Measurements from ENCODE around the gene LYPD6.
A peak's percentile ranks its signal among the peaks of the same experiment; 100 is the strongest.
"Not testable (repeated sequence)": the region's sequence is repeated elsewhere in the genome, so short reads cannot be mapped to it uniquely, and the experiment has no call there.

The LYPD6 gene

DNA sequence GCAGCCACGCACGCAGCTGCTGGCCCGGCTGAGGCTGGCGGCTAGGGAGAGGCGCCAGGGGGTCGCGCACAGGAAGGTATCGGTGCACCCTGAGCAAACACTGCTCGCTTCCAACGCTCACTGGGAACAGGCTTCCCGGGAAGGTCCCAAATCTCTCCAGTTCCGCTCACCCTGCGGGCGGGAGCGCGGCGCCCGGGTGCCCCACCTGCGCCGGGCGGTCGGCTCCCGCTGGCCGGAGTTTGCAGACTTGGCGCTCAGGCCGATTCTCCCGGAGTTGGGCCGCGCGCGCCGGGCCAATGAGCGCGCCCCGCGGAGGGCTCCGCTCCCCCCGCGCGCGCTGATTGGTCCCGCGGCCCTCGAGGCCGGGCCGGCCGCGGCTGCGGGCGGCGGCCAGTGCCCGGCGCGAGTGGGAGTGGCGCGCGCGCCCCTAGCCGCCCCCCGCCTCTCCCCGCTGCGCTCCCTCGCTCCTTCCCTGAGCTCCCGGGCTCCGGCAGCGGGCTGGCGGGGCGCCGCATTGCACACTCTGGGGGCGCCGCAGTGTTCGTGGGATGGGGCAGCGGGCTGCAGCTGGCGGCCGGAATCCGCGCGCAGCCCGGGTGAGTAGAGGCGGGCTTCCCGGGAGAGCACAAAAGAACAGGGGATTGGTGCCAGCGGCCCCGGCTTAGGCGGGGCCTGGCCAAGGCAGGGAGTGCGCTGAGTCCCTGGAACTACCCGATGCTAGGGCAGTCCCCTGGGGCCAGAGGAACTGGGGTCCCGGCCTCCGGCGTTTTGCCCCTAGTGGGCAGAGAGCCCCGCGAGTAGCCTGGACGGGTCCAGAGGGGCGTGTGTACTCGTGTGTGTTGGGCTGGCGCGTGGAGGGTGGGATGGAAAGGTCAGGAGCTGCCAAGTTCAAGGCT, at the start of gene LYPD6:
TSS of gene LYPD6 (plus strand) at position 461 of the 896 bp plus-strand sequence. CDS start 107,122 bp downstream, outside the sequence.
- peaks cover 6% of the 10 kb centered on the region for H3K4me1 Mint-ChIP-seq
- DNase-seq (no peak), ATAC-seq (peak; percentile 61)
- peak within 1 kb of the TSS; percentile 66 to 71 for H3K4me3 Mint-ChIP-seq
- no peaks in the 10 kb centered on the region for H3K9me3 Mint-ChIP-seq
- no peak within 1 kb of the TSS for H3K27ac Mint-ChIP-seq
- H3K27me3 Mint-ChIP-seq: peaks cover 74% of the 10 kb centered on the region

DNA sequence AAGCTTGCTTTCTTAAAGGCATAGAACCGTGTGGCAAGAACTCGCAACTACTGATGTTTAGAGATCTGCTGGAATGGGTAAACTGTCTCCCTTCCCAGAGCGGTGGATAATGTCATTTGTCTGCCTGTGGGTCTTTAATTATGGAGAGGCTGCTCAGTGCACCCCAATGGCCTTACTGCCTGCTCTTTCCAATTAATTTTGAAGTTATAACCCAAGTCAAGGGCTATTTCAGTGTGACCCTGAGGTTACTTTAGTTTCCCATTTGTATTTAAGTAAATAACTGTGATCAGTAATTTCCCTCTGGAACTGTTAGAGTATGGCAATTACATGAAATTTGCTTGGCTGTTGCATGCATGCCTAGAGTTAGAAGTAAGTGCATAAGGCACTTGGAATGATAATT, 48.9 kb upstream of the LYPD6 start:
- Mint-ChIP-seq H3K27me3 (peaks cover 13% of the 10 kb centered on the region), H3K4me1 (no peaks in the 10 kb centered on the region), H3K4me3 (no peak overlapping the region), H3K9me3 (no peaks in the 10 kb centered on the region), H3K27ac (no peak overlapping the region)
- ATAC-seq: no peak
- no peak for DNase-seq

- no peak overlapping the region for H3K27ac Mint-ChIP-seq
- H3K27me3 Mint-ChIP-seq: peaks cover 10% of the 10 kb centered on the region
- no peak for DNase-seq
- H3K9me3 Mint-ChIP-seq: no peaks in the 10 kb centered on the region
- H3K4me1 Mint-ChIP-seq: no peaks in the 10 kb centered on the region
- ATAC-seq: no peak
- H3K4me3 Mint-ChIP-seq: no peak overlapping the region
Observed at GRCh38 chr2:149290662-149291061, 39.7 kb upstream of the LYPD6 start.

DNA sequence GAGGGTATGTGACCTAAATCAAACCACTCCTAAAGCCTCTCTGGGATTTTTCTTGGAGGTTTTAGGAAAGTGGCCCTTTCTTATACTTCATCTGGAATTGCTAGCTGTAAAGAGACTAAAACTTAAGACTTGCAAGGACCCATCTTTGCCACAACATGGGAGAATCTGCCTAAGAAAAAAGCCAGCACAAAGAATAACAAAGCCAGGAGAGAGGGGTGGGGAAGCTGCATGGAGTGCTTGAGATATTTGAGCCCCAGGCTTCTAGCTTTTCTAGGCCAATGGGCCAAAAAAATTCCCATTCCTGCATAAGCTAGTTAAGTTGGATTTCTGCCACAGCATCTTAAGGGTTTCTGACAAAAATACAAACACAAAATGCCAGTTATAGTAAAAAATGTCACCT, 38.5 kb upstream of the LYPD6 start:
- Mint-ChIP-seq H3K27me3 (peaks cover 5% of the 10 kb centered on the region), H3K9me3 (no peaks in the 10 kb centered on the region), H3K27ac (no peak overlapping the region), H3K4me1 (no peaks in the 10 kb centered on the region), H3K4me3 (no peak overlapping the region)
- DNase-seq (no peak), ATAC-seq (no peak)

DNA sequence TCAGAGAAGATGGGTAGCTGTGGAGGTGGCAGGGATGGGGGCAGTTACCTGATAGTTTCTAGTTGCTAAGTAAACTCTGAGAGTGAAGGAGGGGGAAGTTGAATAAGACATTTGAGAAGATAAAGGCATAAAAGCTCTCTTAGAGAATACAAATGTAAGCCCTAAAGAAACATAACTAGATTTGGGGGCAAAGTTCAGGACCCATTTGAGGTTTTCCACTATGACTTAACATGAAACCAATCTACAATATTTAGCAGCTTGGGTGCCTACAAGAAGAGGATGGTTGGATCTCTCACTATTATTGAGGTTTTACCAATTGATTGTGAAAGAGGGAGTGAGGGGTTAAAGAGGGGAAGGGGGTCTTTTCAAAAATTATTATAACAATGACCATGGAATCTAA, 34.4 kb upstream of the LYPD6 start:
- Mint-ChIP-seq H3K27me3 (peaks cover 20% of the 10 kb centered on the region), H3K4me3 (no peak overlapping the region), H3K4me1 (no peaks in the 10 kb centered on the region), H3K9me3 (peaks cover 0 to 4% of the 10 kb centered on the region in 2 donors), H3K27ac (no peak overlapping the region)
- DNase-seq (no peak), ATAC-seq (no peak)

DNA sequence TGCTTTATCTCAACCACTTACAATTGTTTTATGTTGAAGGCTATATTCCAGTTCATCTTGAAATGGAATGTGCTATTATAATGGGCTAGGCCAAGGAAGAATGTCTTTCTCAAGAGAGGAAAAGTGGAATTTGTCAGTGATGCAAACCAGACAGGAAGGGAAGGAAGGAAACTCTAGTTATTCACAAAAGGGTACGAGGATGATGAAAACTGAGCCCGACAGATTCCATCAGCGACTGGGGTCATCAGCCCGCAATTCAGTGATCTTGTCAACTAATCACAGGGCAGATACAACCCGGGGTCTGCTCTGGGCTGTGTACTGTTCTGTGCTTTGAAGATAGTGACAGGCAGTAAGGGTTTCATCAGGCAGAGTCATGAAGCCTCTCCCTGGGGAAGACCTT, 23.4 kb upstream of the LYPD6 start:
- H3K4me1 Mint-ChIP-seq: no peaks in the 10 kb centered on the region
- H3K27ac Mint-ChIP-seq: no peak overlapping the region
- ATAC-seq (no peak), DNase-seq (no peak)
- no peaks in the 10 kb centered on the region for H3K9me3 Mint-ChIP-seq
- no peak overlapping the region for H3K4me3 Mint-ChIP-seq
- peaks cover 24% of the 10 kb centered on the region for H3K27me3 Mint-ChIP-seq

DNA sequence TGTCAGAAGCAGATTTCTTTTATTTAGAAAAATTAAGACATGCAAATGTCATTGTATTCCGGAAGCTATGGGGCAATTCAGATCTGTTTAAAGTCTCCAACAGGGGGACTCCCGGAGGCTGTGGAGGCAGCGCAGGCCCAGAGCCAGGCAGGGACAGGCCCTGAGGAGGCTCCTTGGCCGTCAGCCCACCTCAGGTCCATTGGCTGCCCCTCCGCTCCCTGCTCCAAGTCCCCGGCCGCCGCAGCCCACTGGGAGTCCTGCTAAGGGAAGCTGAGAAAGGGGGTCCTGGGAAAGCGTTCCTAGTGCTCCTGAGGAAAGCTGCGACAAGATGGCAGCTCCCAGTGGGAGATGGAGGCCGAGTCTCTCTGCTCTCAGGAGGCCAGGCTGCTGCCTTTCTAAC, 20.0 kb upstream of the LYPD6 start:
- Mint-ChIP-seq H3K4me1 (peaks cover 9% of the 10 kb centered on the region), H3K4me3 (no peak overlapping the region), H3K9me3 (no peaks in the 10 kb centered on the region), H3K27me3 (peaks cover 32% of the 10 kb centered on the region), H3K27ac (no peak overlapping the region)
- DNase-seq (no peak), ATAC-seq (no peak)

- no peak for DNase-seq
- no peak for ATAC-seq
- Mint-ChIP-seq H3K27me3 (peaks cover 32% of the 10 kb centered on the region), H3K4me3 (no peak overlapping the region), H3K9me3 (no peaks in the 10 kb centered on the region), H3K4me1 (peaks cover 9% of the 10 kb centered on the region), H3K27ac (no peak overlapping the region)
Observed at GRCh38 chr2:149312039-149312438, 18.3 kb upstream of the LYPD6 start.

DNA sequence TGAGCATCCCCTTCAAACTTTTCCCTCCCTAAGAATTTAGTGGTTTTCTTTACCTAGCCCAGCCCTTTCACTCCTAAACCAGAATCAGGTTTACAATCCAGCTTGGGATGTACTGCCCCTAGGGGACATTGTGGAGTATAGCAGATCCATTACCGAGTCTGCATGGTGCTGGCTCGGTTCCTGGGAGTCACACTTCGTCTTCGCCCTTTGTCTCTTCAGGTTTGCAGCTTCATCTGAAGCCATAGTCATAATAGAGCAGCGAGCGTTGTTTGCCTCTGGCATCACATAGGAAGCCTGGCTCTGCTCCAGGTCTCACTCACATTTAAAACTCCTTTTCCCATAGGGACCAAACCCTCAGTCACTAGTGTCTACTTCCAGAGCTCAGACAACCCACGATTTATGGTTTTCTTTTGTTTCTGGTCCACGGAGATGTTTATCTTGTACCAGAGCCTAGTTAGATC, 16.8 kb upstream of the LYPD6 start:
- peaks cover 0 to 5% of the 10 kb centered on the region in 2 donors for H3K9me3 Mint-ChIP-seq
- peaks cover 9% of the 10 kb centered on the region for H3K4me1 Mint-ChIP-seq
- no peak overlapping the region for H3K4me3 Mint-ChIP-seq
- ATAC-seq: peak; percentile 72
- no peak for DNase-seq
- peaks cover 25% of the 10 kb centered on the region for H3K27me3 Mint-ChIP-seq
- H3K27ac Mint-ChIP-seq: no peak overlapping the region

- no peak for ATAC-seq
- H3K4me3 Mint-ChIP-seq: no peak overlapping the region
- H3K4me1 Mint-ChIP-seq: peaks cover 9% of the 10 kb centered on the region
Observed at GRCh38 chr2:149314687-149315086, 15.7 kb upstream of the LYPD6 start.

DNA sequence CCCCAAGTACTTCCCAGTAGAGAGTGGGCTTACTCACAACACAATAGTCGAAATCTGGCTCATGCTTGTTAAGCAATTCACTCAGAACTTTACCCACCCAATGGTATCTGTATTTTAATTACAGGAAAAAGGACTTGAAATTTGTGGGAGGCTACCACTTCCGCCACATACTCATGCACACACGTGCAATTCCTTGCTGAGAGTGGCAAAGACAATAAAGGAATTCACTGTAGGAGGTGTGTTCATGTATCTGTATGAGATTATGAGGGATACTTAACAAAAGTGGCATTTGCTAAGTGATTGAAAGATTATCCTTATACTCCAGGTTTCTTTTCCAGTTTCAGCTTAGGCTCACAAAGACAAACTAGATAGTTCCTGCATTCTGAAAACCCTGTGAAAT, 14.9 kb upstream of the LYPD6 start:
- H3K4me1 Mint-ChIP-seq: peaks cover 9% of the 10 kb centered on the region
- no peak for DNase-seq
- H3K27me3 Mint-ChIP-seq: peaks cover 25% of the 10 kb centered on the region
- ATAC-seq: no peak
- H3K27ac Mint-ChIP-seq: no peak overlapping the region
- no peak overlapping the region for H3K4me3 Mint-ChIP-seq
- H3K9me3 Mint-ChIP-seq: peaks cover 0 to 5% of the 10 kb centered on the region in 2 donors

More at GRCh38 chr2:149314687-149315086, 15.7 kb upstream of the LYPD6 start:
- Mint-ChIP-seq H3K9me3 (peaks cover 0 to 5% of the 10 kb centered on the region in 2 donors), H3K27ac (no peak overlapping the region), H3K27me3 (peaks cover 25% of the 10 kb centered on the region)
- DNase-seq: no peak

- DNase-seq, H3K27ac Mint-ChIP-seq, H3K9me3 Mint-ChIP-seq, H3K4me1 Mint-ChIP-seq, ATAC-seq, H3K4me3 Mint-ChIP-seq: not testable (repeated sequence)
- peaks cover 44% of the 10 kb centered on the region for H3K27me3 Mint-ChIP-seq
Observed at GRCh38 chr2:149318566-149318965, 11.8 kb upstream of the LYPD6 start.

DNA sequence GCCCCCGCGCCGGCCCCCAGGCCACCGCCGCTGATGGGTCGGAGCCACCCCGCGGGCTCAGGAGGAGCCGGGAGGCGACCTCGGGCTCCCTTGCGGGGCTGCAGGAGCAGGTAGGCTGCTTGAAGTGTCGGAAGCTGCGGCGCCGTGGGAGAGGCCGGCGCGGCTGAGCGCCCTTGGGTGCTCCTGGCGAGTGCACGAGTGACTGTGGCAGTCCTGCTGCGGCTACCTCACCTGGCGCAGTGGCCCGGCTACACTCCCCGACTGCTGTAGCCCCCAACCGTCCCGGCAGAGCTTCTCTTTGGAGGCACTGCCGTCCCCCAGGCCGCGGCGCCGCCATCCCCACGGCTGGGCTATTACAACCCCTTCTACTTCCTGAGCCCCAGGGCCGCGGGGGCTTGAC, 10.0 kb upstream of the LYPD6 start:
- H3K27ac Mint-ChIP-seq: no peak overlapping the region
- peak; percentile 39 for ATAC-seq
- DNase-seq: no peak
- H3K4me3 Mint-ChIP-seq: no peak overlapping the region
- no peaks in the 10 kb centered on the region for H3K4me1 Mint-ChIP-seq
- H3K27me3 Mint-ChIP-seq: peaks cover 26% of the 10 kb centered on the region
- H3K9me3 Mint-ChIP-seq: peaks cover 0 to 5% of the 10 kb centered on the region in 2 donors

- Mint-ChIP-seq H3K4me3 (peak overlapping the region; percentile 66 to 71), H3K27ac (no peak overlapping the region), H3K27me3 (peaks cover 66% of the 10 kb centered on the region), H3K9me3 (no peaks in the 10 kb centered on the region), H3K4me1 (peaks cover 6% of the 10 kb centered on the region)
- ATAC-seq (no peak), DNase-seq (no peak)
Observed at GRCh38 chr2:149329068-149329467, 1.3 kb upstream of the LYPD6 start.

- Mint-ChIP-seq H3K4me1 (peaks cover 6% of the 10 kb centered on the region), H3K27ac (no peak overlapping the region), H3K9me3 (no peaks in the 10 kb centered on the region), H3K4me3 (peak overlapping the region; percentile 66 to 71), H3K27me3 (peaks cover 71% of the 10 kb centered on the region)
- no peak for DNase-seq
- peak; percentile 33 for ATAC-seq
Observed at GRCh38 chr2:149329489-149330126, 779 bp upstream of the LYPD6 start.

GRCh38 chr2:149331023-149331400, 625 bp downstream of the LYPD6 start:
- H3K4me3 Mint-ChIP-seq: peak overlapping the region in 1 of 2 donors; percentile 64
- no peaks in the 10 kb centered on the region for H3K9me3 Mint-ChIP-seq
- no peak for DNase-seq
- no peak overlapping the region for H3K27ac Mint-ChIP-seq
- peaks cover 6% of the 10 kb centered on the region for H3K4me1 Mint-ChIP-seq
- peaks cover 74% of the 10 kb centered on the region for H3K27me3 Mint-ChIP-seq
- ATAC-seq: no peak
